T-helper 17 cell (primary cell): ENCODE data around the gene ITGA1. TPM values are rescaled to one million over a fixed set of nuclear protein-coding genes. Genes with fewer than 3 reads are reported as not detected.

Source experiments
- ATAC-seq: fragments of 150-1000 bp; cut with Tn5 transposase; 2 replicates; pipeline ENCODE4 v1.10.0; 2021; ENCODE audit warnings: mild to moderate bottlenecking, moderate library complexity
- DNase-seq, 3 donors: peaks; one replicate each; pipeline versions ENCODE4 v3.0.0 to v3.0.0-alpha.2; 2020 to 2021
- H3K9me3 ChIP-seq: one replicate; pipeline ENCODE4 v1.7.0; 2013; ENCODE audit warnings: low read length, mild to moderate bottlenecking; ENCODE audit not compliant: control insufficient read depth, poor library complexity, severe bottlenecking
- H3K27ac Mint-ChIP-seq: one replicate; pipeline ENCODE4 v1.8.0; 2022; ENCODE audit warnings: mild to moderate bottlenecking, moderate library complexity, mixed read lengths
- H3K27me3 Mint-ChIP-seq: one replicate; pipeline ENCODE4 v1.8.0; 2022; ENCODE audit warnings: mixed read lengths
- H3K36me3 Mint-ChIP-seq: one replicate; pipeline ENCODE4 v1.8.0; 2022; ENCODE audit warnings: low read depth, mixed read lengths
- H3K4me1 Mint-ChIP-seq: one replicate; pipeline ENCODE4 v1.8.0; 2022; ENCODE audit warnings: mild to moderate bottlenecking, mixed read lengths
- H3K4me3 Mint-ChIP-seq: one replicate; pipeline ENCODE4 v1.8.0; 2022; ENCODE audit warnings: mild to moderate bottlenecking, moderate library complexity, mixed read lengths
- total RNA-seq, 4 donors: library from RNA in 2 of 4; stranded (reverse) in 2 of 4; gene quantifications; one replicate each; pipeline ENCODE4 v1.2.3 and lab custom pipeline; 2022 to 2026

The ITGA1 gene
- total RNA-seq, 2 donors from 2014 or later: 4.0 to 4.3 TPM

- H3K27me3 Mint-ChIP-seq: no peaks in the 10 kb centered on the region
- H3K36me3 Mint-ChIP-seq: peaks cover 2% of the 10 kb centered on the region
- H3K9me3 ChIP-seq: no peaks in the 10 kb centered on the region
- ATAC-seq (no peak), DNase-seq (no peak)
- H3K4me3 Mint-ChIP-seq: peak overlapping the region; percentile 98
- peak overlapping the region; percentile 97 for H3K27ac Mint-ChIP-seq
- H3K4me1 Mint-ChIP-seq: peaks cover 42% of the 10 kb centered on the region
Measured at GRCh38 chr5:52798938-52799337, 11.2 kb downstream of the ITGA1 start.

GRCh38 chr5:52799358-52799982 is 11.8 kb downstream of the ITGA1 start:
- peak; percentile 44 for ATAC-seq
- peaks cover 3% of the 10 kb centered on the region for H3K36me3 Mint-ChIP-seq
- H3K4me1 Mint-ChIP-seq: peaks cover 46% of the 10 kb centered on the region
- DNase-seq: peak in 1 of 3 donors; percentile 7
- no peaks in the 10 kb centered on the region for H3K27me3 Mint-ChIP-seq
- H3K27ac Mint-ChIP-seq: peak overlapping the region; percentile 97
- H3K9me3 ChIP-seq: no peaks in the 10 kb centered on the region
- peak overlapping the region; percentile 98 for H3K4me3 Mint-ChIP-seq

- Mint-ChIP-seq H3K4me1 (peaks cover 49% of the 10 kb centered on the region), H3K36me3 (peaks cover 6% of the 10 kb centered on the region), H3K27ac (peak overlapping the region; percentile 97), H3K4me3 (peak overlapping the region; percentile 98), H3K27me3 (no peaks in the 10 kb centered on the region)
- no peaks in the 10 kb centered on the region for H3K9me3 ChIP-seq
- DNase-seq (peak; percentile 93 to 95 (median 94)), ATAC-seq (peak; percentile 89)
Measured at GRCh38 chr5:52799983-52800393, 12.3 kb downstream of the ITGA1 start.

- DNase-seq: peak; percentile 16 to 40 (median 25)
- Mint-ChIP-seq H3K36me3 (peaks cover 6% of the 10 kb centered on the region), H3K27me3 (no peaks in the 10 kb centered on the region), H3K27ac (peak overlapping the region; percentile 97), H3K4me3 (peak overlapping the region; percentile 98), H3K4me1 (peaks cover 53% of the 10 kb centered on the region)
- ATAC-seq: peak; percentile 51
- no peaks in the 10 kb centered on the region for H3K9me3 ChIP-seq
Measured at GRCh38 chr5:52800394-52801213, 12.9 kb downstream of the ITGA1 start.

- Mint-ChIP-seq H3K27me3 (no peaks in the 10 kb centered on the region), H3K27ac (peak overlapping the region; percentile 97), H3K36me3 (peaks cover 6% of the 10 kb centered on the region), H3K4me1 (peaks cover 53% of the 10 kb centered on the region), H3K4me3 (peak overlapping the region; percentile 98)
- H3K9me3 ChIP-seq: no peaks in the 10 kb centered on the region
- DNase-seq: no peak
- no peak for ATAC-seq
Measured at GRCh38 chr5:52801329-52801728, 13.6 kb downstream of the ITGA1 start.

GRCh38 chr5:52802272-52802973 is 14.7 kb downstream of the ITGA1 start:
- peak overlapping the region; percentile 19 for H3K4me3 Mint-ChIP-seq
- H3K27ac Mint-ChIP-seq: no peak overlapping the region
- ATAC-seq (no peak), DNase-seq (no peak)
- no peaks in the 10 kb centered on the region for H3K27me3 Mint-ChIP-seq
- H3K4me1 Mint-ChIP-seq: peaks cover 49% of the 10 kb centered on the region
- peaks cover 6% of the 10 kb centered on the region for H3K36me3 Mint-ChIP-seq
- H3K9me3 ChIP-seq: no peaks in the 10 kb centered on the region

GRCh38 chr5:52802974-52803336 is 15.2 kb downstream of the ITGA1 start:
- DNase-seq (no peak), ATAC-seq (no peak)
- Mint-ChIP-seq H3K36me3 (peaks cover 6% of the 10 kb centered on the region), H3K27me3 (no peaks in the 10 kb centered on the region), H3K4me3 (no peak overlapping the region), H3K4me1 (peaks cover 43% of the 10 kb centered on the region), H3K27ac (no peak overlapping the region)
- H3K9me3 ChIP-seq: no peaks in the 10 kb centered on the region

GRCh38 chr5:52804387-52804791 is 16.7 kb downstream of the ITGA1 start:
- DNase-seq: no peak
- peak overlapping the region; percentile 55 for H3K27ac Mint-ChIP-seq
- H3K4me3 Mint-ChIP-seq: no peak overlapping the region
- H3K9me3 ChIP-seq: no peaks in the 10 kb centered on the region
- H3K36me3 Mint-ChIP-seq: peaks cover 6% of the 10 kb centered on the region
- no peak for ATAC-seq
- peaks cover 31% of the 10 kb centered on the region for H3K4me1 Mint-ChIP-seq
- H3K27me3 Mint-ChIP-seq: no peaks in the 10 kb centered on the region

GRCh38 chr5:52804981-52805380 is 17.3 kb downstream of the ITGA1 start:
- no peak for ATAC-seq
- H3K27ac Mint-ChIP-seq: peak overlapping the region; percentile 55
- H3K4me1 Mint-ChIP-seq: peaks cover 29% of the 10 kb centered on the region
- no peaks in the 10 kb centered on the region for H3K9me3 ChIP-seq
- no peaks in the 10 kb centered on the region for H3K27me3 Mint-ChIP-seq
- peaks cover 4% of the 10 kb centered on the region for H3K36me3 Mint-ChIP-seq
- DNase-seq: no peak
- H3K4me3 Mint-ChIP-seq: peak overlapping the region; percentile 39

- ATAC-seq (no peak), DNase-seq (no peak)
- H3K4me3 Mint-ChIP-seq: no peak overlapping the region
- no peaks in the 10 kb centered on the region for H3K27me3 Mint-ChIP-seq
- peak overlapping the region; percentile 55 for H3K27ac Mint-ChIP-seq
- H3K9me3 ChIP-seq: no peaks in the 10 kb centered on the region
- peaks cover 4% of the 10 kb centered on the region for H3K36me3 Mint-ChIP-seq
- H3K4me1 Mint-ChIP-seq: peaks cover 24% of the 10 kb centered on the region
Measured at GRCh38 chr5:52805615-52806014, 17.9 kb downstream of the ITGA1 start.

- ATAC-seq: no peak
- H3K9me3 ChIP-seq: no peaks in the 10 kb centered on the region
- no peak overlapping the region for H3K27ac Mint-ChIP-seq
- H3K4me1 Mint-ChIP-seq: peaks cover 14% of the 10 kb centered on the region
- H3K36me3 Mint-ChIP-seq: peaks cover 4% of the 10 kb centered on the region
- no peaks in the 10 kb centered on the region for H3K27me3 Mint-ChIP-seq
- no peak for DNase-seq
- no peak overlapping the region for H3K4me3 Mint-ChIP-seq
Measured at GRCh38 chr5:52807037-52807436, 19.3 kb downstream of the ITGA1 start.

GRCh38 chr5:52807723-52808122 is 20.0 kb downstream of the ITGA1 start:
- no peak overlapping the region for H3K4me3 Mint-ChIP-seq
- H3K27me3 Mint-ChIP-seq: no peaks in the 10 kb centered on the region
- peaks cover 14% of the 10 kb centered on the region for H3K4me1 Mint-ChIP-seq
- DNase-seq: no peak
- no peak for ATAC-seq
- H3K27ac Mint-ChIP-seq: no peak overlapping the region
- H3K9me3 ChIP-seq: no peaks in the 10 kb centered on the region
- peaks cover 4% of the 10 kb centered on the region for H3K36me3 Mint-ChIP-seq

- ATAC-seq (no peak), DNase-seq (no peak)
- peaks cover 11% of the 10 kb centered on the region for H3K4me1 Mint-ChIP-seq
- peaks cover 4% of the 10 kb centered on the region for H3K36me3 Mint-ChIP-seq
- no peak overlapping the region for H3K4me3 Mint-ChIP-seq
- no peaks in the 10 kb centered on the region for H3K9me3 ChIP-seq
- no peaks in the 10 kb centered on the region for H3K27me3 Mint-ChIP-seq
- no peak overlapping the region for H3K27ac Mint-ChIP-seq
Measured at GRCh38 chr5:52808316-52808901, 20.7 kb downstream of the ITGA1 start.
